Smooth muscle cell of the brain vasculature (primary cell): ENCODE data around the gene PYGO2.

Experiments
- DNase-seq: peaks from one replicate; pipeline ENCODE4 v3.0.0-alpha.2; 2012; ENCODE audit warnings: low read depth, low spot score

Gene PYGO2

GRCh38 chr1:154961207-154962155 lies at the start of gene PYGO2:
PYGO2 (minus strand) TSS chr1:154961782; CDS start chr1:154961576, 206 bp downstream.
- DNase-seq, result no peak

GRCh38 chr1:155011004-155011416 lies 49.4 kb upstream of the PYGO2 start:
- DNase-seq, result no peak

- DNase-seq, result no peak
Measured at GRCh38 chr1:155010211-155010918, 48.8 kb upstream of the PYGO2 start.

- DNase-seq, result no peak
Measured at GRCh38 chr1:155009742-155010141, 48.2 kb upstream of the PYGO2 start.

- DNase-seq, result no peak
Measured at GRCh38 chr1:155009221-155009711, 47.7 kb upstream of the PYGO2 start.

- DNase-seq, result no peak
Measured at GRCh38 chr1:155008015-155008941, 46.7 kb upstream of the PYGO2 start.

- DNase-seq, result no peak
Measured at GRCh38 chr1:155007251-155007828, 45.8 kb upstream of the PYGO2 start.

- no peak for DNase-seq
Measured at GRCh38 chr1:155006601-155007101, 45.1 kb upstream of the PYGO2 start.

- no peak for DNase-seq
Measured at GRCh38 chr1:155005076-155006011, 43.8 kb upstream of the PYGO2 start.

GRCh38 chr1:155004352-155005075 lies 42.9 kb upstream of the PYGO2 start:
- no peak for DNase-seq

- no peak for DNase-seq
Measured at GRCh38 chr1:155003766-155004351, 42.3 kb upstream of the PYGO2 start.

- no peak for DNase-seq
Measured at GRCh38 chr1:155003227-155003765, 41.7 kb upstream of the PYGO2 start.

GRCh38 chr1:155002464-155003226 lies 41.1 kb upstream of the PYGO2 start, which contains the start of gene ZBTB7B:
ZBTB7B (plus strand) TSS chr1:155002802; CDS start chr1:155014661, 11,859 bp downstream.
- no peak for DNase-seq

- DNase-seq, result peak; percentile 98
Measured at GRCh38 chr1:155001675-155002463, 40.3 kb upstream of the PYGO2 start.

- no peak for DNase-seq
Measured at GRCh38 chr1:155001425-155001674, 39.8 kb upstream of the PYGO2 start.

GRCh38 chr1:155000726-155001424 lies 39.3 kb upstream of the PYGO2 start:
- DNase-seq, result no peak

GRCh38 chr1:155000411-155000725 lies 38.8 kb upstream of the PYGO2 start:
- no peak for DNase-seq
